HepG2 (cell line): Measurements from ENCODE around the gene RPL34. TPM values are rescaled to one million over a fixed set of nuclear protein-coding genes. Genes with fewer than 3 reads are reported as not detected.

Source experiments
- BRCA1 ChIP-seq: sonication (generic); formaldehyde crosslinking; IDR thresholded peaks from 2 replicates; pipeline ENCODE4 v1.4.0; 2020; ENCODE audit warnings: missing genetic modification reagents
- ESRRA ChIP-seq: sonication (generic); formaldehyde crosslinking; IDR thresholded peaks from 2 replicates; pipeline ENCODE4 v1.5.1; 2020; ENCODE audit warnings: mild to moderate bottlenecking, low read depth, missing genetic modification reagents
- GATAD1 ChIP-seq: IDR thresholded peaks from 2 replicates; pipeline ENCODE4 v1.6.1; 2016; ENCODE audit warnings: missing genetic modification reagents, missing compliant biosample characterization
- IRF2 ChIP-seq: IDR thresholded peaks from 2 replicates; pipeline ENCODE4 v1.6.1; 2018; ENCODE audit warnings: missing genetic modification reagents, missing compliant biosample characterization
- KDM6A ChIP-seq: IDR thresholded peaks from 2 replicates; pipeline ENCODE4 v1.6.1; 2016; ENCODE audit warnings: low read depth
- MTA1 ChIP-seq: sonication (generic); formaldehyde crosslinking; IDR thresholded peaks from 2 replicates; pipeline ENCODE4 v1.4.0; 2020; ENCODE audit warnings: missing genetic modification reagents, mild to moderate bottlenecking, borderline replicate concordance
- SNRNP70 ChIP-seq: fragments of 200-400 bp; formaldehyde crosslinking; IDR thresholded peaks from 2 replicates; pipeline ENCODE4 v1.6.1; 2017; ENCODE audit warnings: mild to moderate bottlenecking, low read depth, low read length, moderate library complexity
- THYN1 ChIP-seq: sonication (generic); formaldehyde crosslinking; IDR thresholded peaks from 2 replicates; pipeline ENCODE4 v1.8.1; 2023; ENCODE audit warnings: low read depth, mild to moderate bottlenecking, moderate library complexity, missing genetic modification reagents, borderline replicate concordance
- ZBTB20 ChIP-seq: sonication (generic); formaldehyde crosslinking; IDR thresholded peaks from 2 replicates; pipeline ENCODE4 v1.8.1; 2023; ENCODE audit warnings: missing genetic modification reagents, low read depth, mild to moderate bottlenecking, borderline replicate concordance
- ZBTB42 ChIP-seq: sonication (generic); formaldehyde crosslinking; IDR thresholded peaks from 2 replicates; pipeline ENCODE4 v1.5.0; 2020; ENCODE audit warnings: mild to moderate bottlenecking, missing genetic modification reagents
- ZNF569 ChIP-seq: sonication (generic); formaldehyde crosslinking; IDR thresholded peaks from 2 replicates; pipeline ENCODE4 v1.5.0; 2020; ENCODE audit warnings: mild to moderate bottlenecking, missing genetic modification reagents, moderate library complexity, borderline replicate concordance
- ZNF589 ChIP-seq: sonication (generic); formaldehyde crosslinking; conservative IDR thresholded peaks from 2 replicates; pipeline ENCODE4 v1.8.0; 2022; ENCODE audit warnings: mild to moderate bottlenecking, moderate library complexity, missing genetic modification reagents
- ZNF670 ChIP-seq: sonication (generic); formaldehyde crosslinking; IDR thresholded peaks from 2 replicates; pipeline ENCODE4 v1.8.0; 2022; ENCODE audit warnings: mild to moderate bottlenecking, missing genetic modification reagents, borderline replicate concordance
- ZNF678 ChIP-seq: sonication (generic); formaldehyde crosslinking; IDR thresholded peaks from 2 replicates; pipeline ENCODE4 v1.4.0; 2020; ENCODE audit warnings: mild to moderate bottlenecking, missing genetic modification reagents
- ZNF788 ChIP-seq: sonication (generic); formaldehyde crosslinking; IDR thresholded peaks from 2 replicates; pipeline ENCODE4 v1.5.0; 2020; ENCODE audit warnings: mild to moderate bottlenecking, missing genetic modification reagents, borderline replicate concordance
- polyA plus RNA-seq, 8 experiments: library from polyadenylated mRNA; depleted of rRNA in 3 of 8; stranded (reverse) in 7 of 8; unstranded in 1 of 8; fragments of >200 nt; fragmentation: Illumina TruSeq in 4 of 8; extraction: Trizol in 4 of 8; gene quantifications; 2 replicates each; pipeline versions ENCODE4 v1.2.1 to v1.2.3, GENCODE V29; 2011 to 2016; ENCODE audit warnings: low read depth in 4 of 8, missing spikeins in 1 of 8, mixed read lengths in 1 of 8; ENCODE audit not compliant: insufficient read depth in 1 of 8
- total RNA-seq, 5 experiments: library from RNA; depleted of rRNA; stranded (reverse); fragments of >200 nt; fragmentation: Illumina TruSeq; extraction: Trizol; gene quantifications; 2 replicates each; pipeline ENCODE4 v1.2.3, GENCODE V29; 2016; ENCODE audit warnings: low read depth in 1 of 5
- TF ChIP-seq, protein P1 (sequence below): sonication (generic); formaldehyde crosslinking; IDR thresholded peaks from 2 replicates; pipeline ENCODE4 v1.4.0; 2020; ENCODE audit warnings: missing genetic modification reagents, borderline replicate concordance
- TF ChIP-seq, protein P2 (sequence below): sonication (generic); formaldehyde crosslinking; IDR thresholded peaks from 2 replicates; pipeline ENCODE4 v1.8.0; 2022; ENCODE audit warnings: mild to moderate bottlenecking, missing genetic modification reagents
- TF ChIP-seq, protein P3 (sequence below): sonication (generic); formaldehyde crosslinking; conservative IDR thresholded peaks from 2 replicates; pipeline ENCODE4 v1.8.0; 2022; ENCODE audit warnings: missing genetic modification reagents
- TF ChIP-seq, protein P4 (sequence below): sonication (generic); formaldehyde crosslinking; conservative IDR thresholded peaks from 2 replicates; pipeline ENCODE4 v1.4.0; 2020; ENCODE audit warnings: missing genetic modification reagents

Gene RPL34
- total and polyA plus RNA-seq, 2 of the 13 experiments (the other 11 are each of a cell fraction or from before 2014, with no cell fraction given): 2,235 to 3,985 TPM

DNA sequence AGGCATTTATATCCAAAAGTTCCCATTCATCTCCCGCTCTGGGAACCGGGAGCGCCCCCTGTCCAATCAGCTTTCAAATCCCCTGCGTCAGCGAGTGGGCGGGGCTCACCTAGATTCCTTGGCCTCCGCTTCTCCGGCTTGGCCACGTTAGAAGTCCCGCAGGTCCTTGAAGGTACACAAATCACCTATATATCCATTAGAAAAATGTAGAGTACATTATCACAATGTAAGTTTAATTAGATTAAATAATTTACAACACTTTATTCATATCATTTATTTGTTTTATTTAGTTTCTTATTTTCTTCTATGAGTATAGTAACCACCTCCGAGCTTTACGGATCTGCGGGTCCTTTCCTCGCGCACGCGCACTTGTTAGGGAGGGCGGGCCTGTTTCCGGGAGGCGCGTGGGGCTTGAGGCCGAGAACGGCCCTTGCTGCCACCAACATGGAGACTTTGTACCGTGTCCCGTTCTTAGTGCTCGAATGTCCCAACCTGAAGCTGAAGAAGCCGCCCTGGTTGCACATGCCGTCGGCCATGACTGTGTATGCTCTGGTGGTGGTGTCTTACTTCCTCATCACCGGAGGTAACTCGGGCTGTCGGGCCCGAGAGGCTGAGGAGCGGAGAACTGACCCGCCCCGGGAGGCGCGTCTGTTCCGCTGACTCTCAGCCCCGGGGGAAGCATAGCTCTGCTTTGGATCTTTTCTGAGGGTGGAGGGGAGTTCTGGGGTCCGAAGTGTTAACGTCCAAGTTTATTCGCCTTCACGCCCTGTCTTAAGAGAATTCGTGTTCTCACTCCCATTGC lies 30.0 kb downstream of the RPL34 start, which contains the start of gene OSTC (continued):
- TF ChIP-seq, protein P1, sequence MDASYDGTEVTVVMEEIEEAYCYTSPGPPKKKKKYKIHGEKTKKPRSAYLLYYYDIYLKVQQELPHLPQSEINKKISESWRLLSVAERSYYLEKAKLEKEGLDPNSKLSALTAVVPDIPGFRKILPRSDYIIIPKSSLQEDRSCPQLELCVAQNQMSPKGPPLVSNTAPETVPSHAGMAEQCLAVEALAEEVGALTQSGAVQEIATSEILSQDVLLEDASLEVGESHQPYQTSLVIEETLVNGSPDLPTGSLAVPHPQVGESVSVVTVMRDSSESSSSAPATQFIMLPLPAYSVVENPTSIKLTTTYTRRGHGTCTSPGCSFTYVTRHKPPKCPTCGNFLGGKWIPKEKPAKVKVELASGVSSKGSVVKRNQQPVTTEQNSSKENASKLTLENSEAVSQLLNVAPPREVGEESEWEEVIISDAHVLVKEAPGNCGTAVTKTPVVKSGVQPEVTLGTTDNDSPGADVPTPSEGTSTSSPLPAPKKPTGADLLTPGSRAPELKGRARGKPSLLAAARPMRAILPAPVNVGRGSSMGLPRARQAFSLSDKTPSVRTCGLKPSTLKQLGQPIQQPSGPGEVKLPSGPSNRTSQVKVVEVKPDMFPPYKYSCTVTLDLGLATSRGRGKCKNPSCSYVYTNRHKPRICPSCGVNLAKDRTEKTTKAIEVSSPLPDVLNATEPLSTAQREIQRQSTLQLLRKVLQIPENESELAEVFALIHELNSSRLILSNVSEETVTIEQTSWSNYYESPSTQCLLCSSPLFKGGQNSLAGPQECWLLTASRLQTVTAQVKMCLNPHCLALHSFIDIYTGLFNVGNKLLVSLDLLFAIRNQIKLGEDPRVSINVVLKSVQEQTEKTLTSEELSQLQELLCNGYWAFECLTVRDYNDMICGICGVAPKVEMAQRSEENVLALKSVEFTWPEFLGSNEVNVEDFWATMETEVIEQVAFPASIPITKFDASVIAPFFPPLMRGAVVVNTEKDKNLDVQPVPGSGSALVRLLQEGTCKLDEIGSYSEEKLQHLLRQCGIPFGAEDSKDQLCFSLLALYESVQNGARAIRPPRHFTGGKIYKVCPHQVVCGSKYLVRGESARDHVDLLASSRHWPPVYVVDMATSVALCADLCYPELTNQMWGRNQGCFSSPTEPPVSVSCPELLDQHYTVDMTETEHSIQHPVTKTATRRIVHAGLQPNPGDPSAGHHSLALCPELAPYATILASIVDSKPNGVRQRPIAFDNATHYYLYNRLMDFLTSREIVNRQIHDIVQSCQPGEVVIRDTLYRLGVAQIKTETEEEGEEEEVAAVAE (CRISPR knock-in tag): no peak
- TF ChIP-seq ZNF788 (CRISPR knock-in tag) (no peak; the same call in 1 of the 2 replicates), THYN1 (CRISPR knock-in tag) (no peak), ZNF678 (CRISPR knock-in tag) (no peak), IRF2 (CRISPR knock-in tag) (peak; percentile 51; the same call in 1 of the 2 replicates), ZBTB42 (CRISPR knock-in tag) (no peak), GATAD1 (CRISPR knock-in tag) (peak; percentile 75; the same call in 1 of the 2 replicates), KDM6A (CRISPR knock-in tag) (no peak), BRCA1 (no peak), ZNF670 (CRISPR knock-in tag) (peak; percentile 37; the same call in 1 of the 2 replicates), ESRRA (CRISPR knock-in tag) (no peak), MTA1 (CRISPR knock-in tag) (peak; percentile 53; the same call in 1 of the 2 replicates), SNRNP70 (no peak), ZNF569 (no peak), ZBTB20 (no peak), ZNF589 (CRISPR knock-in tag) (no peak)
- TF ChIP-seq, protein P2, sequence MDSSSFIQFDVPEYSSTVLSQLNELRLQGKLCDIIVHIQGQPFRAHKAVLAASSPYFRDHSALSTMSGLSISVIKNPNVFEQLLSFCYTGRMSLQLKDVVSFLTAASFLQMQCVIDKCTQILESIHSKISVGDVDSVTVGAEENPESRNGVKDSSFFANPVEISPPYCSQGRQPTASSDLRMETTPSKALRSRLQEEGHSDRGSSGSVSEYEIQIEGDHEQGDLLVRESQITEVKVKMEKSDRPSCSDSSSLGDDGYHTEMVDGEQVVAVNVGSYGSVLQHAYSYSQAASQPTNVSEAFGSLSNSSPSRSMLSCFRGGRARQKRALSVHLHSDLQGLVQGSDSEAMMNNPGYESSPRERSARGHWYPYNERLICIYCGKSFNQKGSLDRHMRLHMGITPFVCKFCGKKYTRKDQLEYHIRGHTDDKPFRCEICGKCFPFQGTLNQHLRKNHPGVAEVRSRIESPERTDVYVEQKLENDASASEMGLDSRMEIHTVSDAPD (CRISPR knock-in tag): no peak
- TF ChIP-seq, protein P3, sequence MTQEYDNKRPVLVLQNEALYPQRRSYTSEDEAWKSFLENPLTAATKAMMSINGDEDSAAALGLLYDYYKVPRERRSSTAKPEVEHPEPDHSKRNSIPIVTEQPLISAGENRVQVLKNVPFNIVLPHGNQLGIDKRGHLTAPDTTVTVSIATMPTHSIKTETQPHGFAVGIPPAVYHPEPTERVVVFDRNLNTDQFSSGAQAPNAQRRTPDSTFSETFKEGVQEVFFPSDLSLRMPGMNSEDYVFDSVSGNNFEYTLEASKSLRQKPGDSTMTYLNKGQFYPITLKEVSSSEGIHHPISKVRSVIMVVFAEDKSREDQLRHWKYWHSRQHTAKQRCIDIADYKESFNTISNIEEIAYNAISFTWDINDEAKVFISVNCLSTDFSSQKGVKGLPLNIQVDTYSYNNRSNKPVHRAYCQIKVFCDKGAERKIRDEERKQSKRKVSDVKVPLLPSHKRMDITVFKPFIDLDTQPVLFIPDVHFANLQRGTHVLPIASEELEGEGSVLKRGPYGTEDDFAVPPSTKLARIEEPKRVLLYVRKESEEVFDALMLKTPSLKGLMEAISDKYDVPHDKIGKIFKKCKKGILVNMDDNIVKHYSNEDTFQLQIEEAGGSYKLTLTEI (CRISPR knock-in tag): no peak
- TF ChIP-seq, protein P4, sequence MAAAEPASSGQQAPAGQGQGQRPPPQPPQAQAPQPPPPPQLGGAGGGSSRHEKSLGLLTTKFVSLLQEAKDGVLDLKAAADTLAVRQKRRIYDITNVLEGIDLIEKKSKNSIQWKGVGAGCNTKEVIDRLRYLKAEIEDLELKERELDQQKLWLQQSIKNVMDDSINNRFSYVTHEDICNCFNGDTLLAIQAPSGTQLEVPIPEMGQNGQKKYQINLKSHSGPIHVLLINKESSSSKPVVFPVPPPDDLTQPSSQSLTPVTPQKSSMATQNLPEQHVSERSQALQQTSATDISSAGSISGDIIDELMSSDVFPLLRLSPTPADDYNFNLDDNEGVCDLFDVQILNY (CRISPR knock-in tag): no peak
